ENCODE measurements around the gene NUDT13. TPM values are rescaled to one million over a fixed set of nuclear protein-coding genes. Genes with fewer than 3 reads are reported as not detected.

NUDT13 gene
- total and polyA plus RNA-seq, 2 donors (not counting 1 experiment from before 2014, with no cell fraction given), result 2.5 to 4.5 TPM

- Histone ChIP-seq H3K9ac (ENCODE audit: low read length) (no peak overlapping the region), H3K9me3 (ENCODE audit: control extremely low read depth in 1 of 3, control insufficient read depth in 2 of 3, insufficient read depth in 1 of 3, low read length in 2 of 3) (no peaks in the 10 kb centered on the region), H2AFZ (ENCODE audit: insufficient read depth, low read depth, low read length, poor library complexity, severe bottlenecking) (no peak overlapping the region), H3K4me1 (ENCODE audit: control insufficient read depth in 2 of 2, insufficient read depth in 2 of 2, low read length in 2 of 2) (no peaks in the 10 kb centered on the region), H3K4me2 (replicated peaks; ENCODE audit: low read depth, low read length, poor library complexity, severe bottlenecking) (no peak overlapping the region), H3K27me3 (replicated peaks in 1 of 4; ENCODE audit: control extremely low read depth in 1 of 4, control insufficient read depth in 3 of 4, insufficient read depth in 4 of 4, low read length in 3 of 4) (no peaks in the 10 kb centered on the region), H3K79me2 (ENCODE audit: control insufficient read depth, insufficient read depth, low read length) (peaks cover 92% of the 10 kb centered on the region), H3K4me3 (ENCODE audit: control extremely low read depth in 1 of 5, extremely low read depth in 1 of 5, insufficient read depth in 1 of 5, low read depth in 2 of 5, low read length in 4 of 5) (no peak overlapping the region), H3K36me3 (replicated peaks in 1 of 2; ENCODE audit: control extremely low read depth in 1 of 2, control insufficient read depth in 1 of 2, extremely low read depth in 1 of 2, insufficient read depth in 2 of 2, low read length in 1 of 2) (peaks cover 0 to 1% of the 10 kb centered on the region in 2 experiments), H3K27ac (ENCODE audit: low read length in 2 of 2) (no peak overlapping the region), H4K20me1 (ENCODE audit: control insufficient read depth, insufficient read depth, low read length, poor library complexity, severe bottlenecking) (peaks cover 44% of the 10 kb centered on the region)
- H3K9me3 Mint-ChIP-seq (ENCODE audit: insufficient read depth), result no peaks in the 10 kb centered on the region
- ChIA-PET POLR2A (no interaction called here), CTCF (interaction anchor here (1.2 kb wide), 1 partner anchor 27 kb away, joined by 4 read pairs; no protein-coding TSS in a partner anchor)
- ATAC-seq (ENCODE audit: low read depth) (no peak), DNase-seq (no peak)
- H3K27ac Mint-ChIP-seq, result no peak overlapping the region
- H3K4me1 Mint-ChIP-seq, result peaks cover 7% of the 10 kb centered on the region
- no peaks in the 10 kb centered on the region for H3K27me3 Mint-ChIP-seq
- TF ChIP-seq EZH2 (IDR thresholded peaks at IDR 0.05; ENCODE audit: borderline replicate concordance, insufficient read depth, low read depth, low read length, poor library complexity, severe bottlenecking) (no peak), CTCF (IDR thresholded peaks at IDR 0.05) (no peak)
- no peak overlapping the region for H3K4me3 Mint-ChIP-seq
- intact Hi-C loops (cut with micrococcal nuclease), result no loop called here
Observed at GRCh38 chr10:73088304-73088703, 22.0 kb upstream of the NUDT13 start.

GRCh38 chr10:73092830-73093229 lies 17.4 kb upstream of the NUDT13 start:
- Mint-ChIP-seq H3K9me3 (ENCODE audit: insufficient read depth) (no peaks in the 10 kb centered on the region), H3K4me3 (no peak overlapping the region), H3K4me1 (peaks cover 31% of the 10 kb centered on the region), H3K27ac (no peak overlapping the region), H3K27me3 (no peaks in the 10 kb centered on the region)
- H3K27ac ChIP-seq (ENCODE audit: low read length in 2 of 2), result no peak overlapping the region
- WGBS (ENCODE audit: insufficient coverage), result 100% methylated on average over 1 of the region's 3 CpGs
- peaks cover 27% of the 10 kb centered on the region for H4K20me1 ChIP-seq (ENCODE audit: control insufficient read depth, insufficient read depth, low read length, poor library complexity, severe bottlenecking)
- POLR2A ChIA-PET, result interaction anchor here (0.6 kb wide), 2 partner anchors 15 to 52 kb away, joined by 3 read pairs; no protein-coding TSS in a partner anchor
- no peak overlapping the region for H2AFZ ChIP-seq (ENCODE audit: insufficient read depth, low read depth, low read length, poor library complexity, severe bottlenecking)
- H3K9ac ChIP-seq (ENCODE audit: low read length), result no peak overlapping the region
- peaks cover 74% of the 10 kb centered on the region for H3K79me2 ChIP-seq (ENCODE audit: control insufficient read depth, insufficient read depth, low read length)
- TF ChIP-seq CTCF (IDR thresholded peaks at IDR 0.05) (no peak), EZH2 (IDR thresholded peaks at IDR 0.05; ENCODE audit: borderline replicate concordance, insufficient read depth, low read depth, low read length, poor library complexity, severe bottlenecking) (no peak)
- H3K4me3 ChIP-seq (ENCODE audit: control extremely low read depth in 1 of 5, extremely low read depth in 1 of 5, insufficient read depth in 1 of 5, low read depth in 2 of 5, low read length in 4 of 5), result no peak overlapping the region
- no peak for DNase-seq
- no peak for ATAC-seq (ENCODE audit: low read depth)
- H3K4me2 ChIP-seq (replicated peaks; ENCODE audit: low read depth, low read length, poor library complexity, severe bottlenecking), result no peak overlapping the region
- CTCF ChIA-PET, result interaction anchor here (5.4 kb wide), 1 partner anchor 67 kb away, joined by 111 read pairs; no protein-coding TSS in a partner anchor
- H3K36me3 ChIP-seq (replicated peaks in 1 of 2; ENCODE audit: control extremely low read depth in 1 of 2, control insufficient read depth in 1 of 2, extremely low read depth in 1 of 2, insufficient read depth in 2 of 2, low read length in 1 of 2), result no peaks in the 10 kb centered on the region
- no peaks in the 10 kb centered on the region for H3K27me3 ChIP-seq (replicated peaks in 1 of 4; ENCODE audit: control extremely low read depth in 1 of 4, control insufficient read depth in 3 of 4, insufficient read depth in 4 of 4, low read length in 3 of 4)
- no peaks in the 10 kb centered on the region for H3K9me3 ChIP-seq (ENCODE audit: control extremely low read depth in 1 of 3, control insufficient read depth in 2 of 3, insufficient read depth in 1 of 3, low read length in 2 of 3)
- intact Hi-C loops (cut with micrococcal nuclease), result no loop called here
- H3K4me1 ChIP-seq (ENCODE audit: control insufficient read depth in 2 of 2, insufficient read depth in 2 of 2, low read length in 2 of 2), result peaks cover 10 to 18% of the 10 kb centered on the region in 2 donors

Data from B cell (primary cell).